Limb (tissue), 2 donors: ENCODE data around the gene SLC19A3.
"Not testable (repeated sequence)": the region's sequence is repeated elsewhere in the genome, so short reads cannot be mapped to it uniquely, and the experiment has no call there.

ENCODE experiments used
- DNase-seq, 2 donors: peaks; one replicate each; pipeline ENCODE4 v3.0.0-alpha.2; 2016; ENCODE audit errors: extremely low spot score in 2 of 2

The SLC19A3 gene

GRCh38 chr2:227717687-227718567, at the start of gene SLC19A3:
Gene SLC19A3 (minus strand): TSS chr2:227718028. CDS start chr2:227702318, 15,710 bp downstream.
- peak; percentile 88 to 91 for DNase-seq

DNA sequence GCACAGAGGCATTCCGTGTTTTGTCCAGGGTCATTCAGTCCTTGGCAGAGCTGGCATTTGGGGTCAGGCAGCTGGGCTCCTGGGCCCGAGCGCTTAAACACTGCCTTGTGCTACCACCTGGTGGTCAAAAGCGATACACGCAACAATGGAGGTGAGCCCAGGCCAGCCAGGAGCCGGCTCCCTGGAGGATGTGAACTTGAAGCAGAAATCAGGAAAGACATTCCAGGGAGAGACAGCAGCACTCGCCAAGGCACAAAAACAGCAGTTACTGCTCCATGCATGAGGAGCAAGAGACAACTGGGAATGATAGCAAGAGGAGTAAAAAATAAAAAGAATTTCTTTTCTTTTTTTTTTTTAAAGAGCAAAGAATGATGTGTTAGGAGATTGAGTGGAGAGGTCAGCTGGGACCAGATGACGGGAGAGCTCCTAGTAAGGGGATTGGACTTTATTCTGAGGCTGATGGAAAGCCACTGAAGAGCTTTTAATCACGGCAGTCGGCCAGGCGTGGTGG, 48.6 kb upstream of the SLC19A3 start:
- DNase-seq = peak; percentile 75 to 81

- no peak for DNase-seq
These were observed 48.1 kb upstream of the SLC19A3 start for GRCh38 chr2:227765788-227766372.

DNA sequence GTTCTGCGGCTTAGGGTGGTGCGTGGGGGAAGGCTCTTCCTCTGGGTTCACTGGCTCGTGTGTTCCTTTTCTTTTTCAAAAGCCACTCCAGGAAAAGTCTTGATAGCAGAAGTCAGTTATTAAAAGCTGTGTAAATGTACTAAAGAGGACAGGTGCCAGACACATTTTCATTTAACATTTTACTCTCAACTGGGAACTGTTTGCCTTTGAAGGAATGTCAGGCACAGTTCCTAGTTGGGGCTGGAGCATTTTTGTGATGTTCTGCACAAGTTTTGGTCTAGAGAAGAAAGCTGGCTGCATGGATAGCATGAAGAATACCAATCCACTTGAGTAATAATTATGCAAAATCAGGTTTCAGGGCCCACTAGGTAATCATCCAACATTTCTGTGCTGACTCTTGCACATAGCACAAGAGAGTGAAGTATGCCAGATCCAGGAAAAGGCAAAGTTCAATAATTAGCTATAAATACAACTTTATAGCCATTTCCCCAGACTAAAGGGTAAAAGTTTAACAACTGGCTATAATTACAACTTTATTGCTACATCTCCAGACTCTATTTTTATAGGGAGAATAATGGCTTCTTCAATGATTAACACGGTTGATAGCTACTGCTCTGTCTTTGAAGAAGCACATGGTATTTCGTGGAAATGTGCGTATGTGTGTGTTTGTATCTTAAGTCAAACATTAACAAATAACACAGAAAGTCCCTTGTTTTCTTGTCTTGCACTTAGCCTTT, 44.1 kb upstream of the SLC19A3 start:
- peak in 1 of 2 donors; percentile 7 for DNase-seq

GRCh38 chr2:227759411-227760118, 41.7 kb upstream of the SLC19A3 start:
- DNase-seq = no peak

DNA sequence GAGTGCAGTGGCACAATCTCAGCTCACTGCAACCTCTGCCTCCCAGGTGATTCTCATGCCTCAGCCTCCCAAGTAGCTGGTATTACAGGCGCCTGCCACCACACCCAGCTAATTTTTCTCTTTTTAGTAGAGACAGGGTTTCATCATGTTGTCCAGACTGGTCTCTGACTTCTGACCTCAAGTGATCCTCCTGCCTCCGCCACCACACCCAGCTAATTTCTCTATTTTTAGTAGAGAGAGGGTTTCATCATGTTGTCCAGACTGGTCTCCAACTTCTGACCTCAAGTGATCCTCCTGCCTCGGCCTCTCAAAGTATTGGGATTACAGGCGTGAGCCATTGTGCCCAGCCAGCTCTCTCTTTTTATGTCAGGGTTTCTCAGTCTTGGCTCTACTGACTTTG, 38.4 kb upstream of the SLC19A3 start:
- DNase-seq = not testable (repeated sequence)

DNA sequence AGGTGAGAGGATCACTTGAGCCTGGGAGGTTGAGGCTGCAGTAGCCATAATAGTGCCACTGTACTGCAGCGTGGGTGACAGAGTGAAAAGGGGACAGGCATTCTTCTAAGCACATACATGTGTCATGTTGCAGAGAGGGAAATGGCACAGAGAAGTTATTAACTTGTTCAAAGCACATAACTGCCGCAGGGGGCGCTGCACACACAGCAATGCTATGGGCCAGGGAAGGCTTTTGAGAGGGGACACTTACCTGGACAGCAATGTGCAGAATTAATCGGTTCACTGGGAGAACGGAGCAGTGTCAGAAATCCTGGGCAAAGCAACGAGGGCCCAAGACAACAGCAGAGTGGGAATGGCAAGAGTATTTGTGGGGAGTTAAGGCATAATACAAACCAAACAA, 30.3 kb upstream of the SLC19A3 start:
- DNase-seq = no peak

- no peak for DNase-seq
These were observed 27.8 kb upstream of the SLC19A3 start, which contains the start of gene SCYGR8 for GRCh38 chr2:227745594-227745993. Gene SCYGR8 (plus strand): TSS chr2:227745894. CDS start chr2:227745894, 0 bp downstream.

DNA sequence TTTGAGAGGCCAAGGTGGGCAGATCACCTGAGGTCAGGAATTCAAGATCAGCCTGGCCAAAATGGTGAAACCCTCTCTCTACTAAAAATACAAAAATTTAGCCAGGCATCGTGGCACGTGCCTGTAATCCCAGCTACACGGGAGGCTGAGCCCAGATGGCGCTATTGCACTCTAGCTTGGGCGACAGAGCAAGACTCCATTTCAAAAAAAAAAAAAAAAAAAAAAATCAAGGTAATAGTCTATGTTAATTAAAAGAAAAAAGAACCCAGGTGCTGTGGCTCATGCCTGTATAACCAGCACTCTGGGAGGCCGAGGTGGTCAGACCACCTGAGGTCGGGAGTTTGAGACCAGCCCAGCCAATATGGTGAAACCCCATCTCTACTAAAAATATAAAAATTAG, 22.9 kb upstream of the SLC19A3 start:
- DNase-seq = not testable (repeated sequence)

DNA sequence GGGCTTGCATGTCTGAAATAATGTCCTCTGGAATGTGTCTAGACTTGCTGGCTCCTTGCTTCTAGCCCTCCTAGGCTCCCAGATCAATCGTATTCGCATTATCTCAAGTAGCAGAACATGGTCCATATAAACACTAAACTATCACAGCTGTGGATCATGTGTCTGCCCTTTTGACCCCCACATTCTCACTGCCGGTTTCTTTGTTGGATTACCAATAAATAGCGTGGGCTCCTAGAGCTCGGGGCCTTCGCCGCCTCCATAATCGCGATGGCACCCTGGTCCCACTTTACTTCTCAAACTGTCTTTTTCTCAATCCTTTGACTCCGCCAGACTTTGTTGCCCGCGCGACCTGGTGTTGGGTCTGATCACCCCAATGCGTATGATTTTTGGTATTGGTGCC, 21.5 kb upstream of the SLC19A3 start:
- DNase-seq = no peak

GRCh38 chr2:227728035-227728434, 10.2 kb upstream of the SLC19A3 start, which contains the start of gene SCYGR7:
Gene SCYGR7 (plus strand): TSS chr2:227728335. CDS start chr2:227728335, 0 bp downstream.
- DNase-seq = no peak

- no peak for DNase-seq
These were observed 6.7 kb upstream of the SLC19A3 start, which contains the start of gene SCYGR6 for GRCh38 chr2:227724394-227725039. Gene SCYGR6 (minus strand): TSS chr2:227724757. CDS start chr2:227724757, 0 bp downstream.

DNA sequence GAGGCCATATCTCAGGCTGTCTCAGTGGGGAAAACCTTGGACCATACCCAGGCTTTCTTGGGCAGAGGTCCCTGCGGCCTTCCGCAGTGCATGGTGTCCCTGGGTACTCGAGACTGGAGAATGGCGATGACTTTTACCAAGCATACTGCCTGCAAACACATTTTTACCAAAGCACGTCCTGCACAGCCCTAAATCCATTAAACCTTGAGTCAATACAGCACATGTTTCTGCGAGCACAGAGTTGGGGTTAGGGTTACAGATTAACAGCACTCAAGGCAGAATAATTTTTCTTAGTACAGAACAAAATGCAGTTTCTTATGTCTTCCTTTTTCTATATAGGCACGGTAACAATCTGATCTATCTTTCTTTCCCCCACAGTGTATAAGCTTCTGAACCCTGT, 5.0 kb upstream of the SLC19A3 start:
- not testable (repeated sequence) for DNase-seq

GRCh38 chr2:227720680-227721079, 2.9 kb upstream of the SLC19A3 start:
- DNase-seq = no peak

- no peak for DNase-seq
These were observed 1.8 kb upstream of the SLC19A3 start for GRCh38 chr2:227719641-227720040.

GRCh38 chr2:227716501-227716900, 1.3 kb downstream of the SLC19A3 start:
- DNase-seq = no peak

GRCh38 chr2:227713291-227713690, 4.5 kb downstream of the SLC19A3 start:
- no peak for DNase-seq

DNA sequence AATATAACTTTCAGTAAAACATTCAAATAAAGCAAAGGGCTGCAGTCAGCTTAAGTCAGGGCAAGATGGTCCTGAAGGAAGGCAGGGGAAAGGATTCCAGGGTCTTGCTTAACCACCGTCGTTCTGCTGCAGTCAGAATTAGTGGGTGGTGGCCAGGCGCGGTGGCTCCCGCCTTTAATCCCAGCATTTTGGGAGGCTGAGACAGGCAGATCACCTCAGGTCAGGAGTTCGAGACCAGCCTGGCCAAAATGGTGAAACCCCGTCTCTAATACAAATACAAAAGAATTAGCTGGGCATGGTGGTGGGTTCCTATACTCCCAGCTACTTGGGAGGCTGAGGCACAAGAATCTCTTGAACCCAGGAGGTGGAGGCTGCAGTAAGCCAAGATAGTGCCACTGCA, 6.8 kb downstream of the SLC19A3 start:
- DNase-seq = no peak

- no peak for DNase-seq
These were observed 10.4 kb downstream of the SLC19A3 start for GRCh38 chr2:227707390-227707789.

DNA sequence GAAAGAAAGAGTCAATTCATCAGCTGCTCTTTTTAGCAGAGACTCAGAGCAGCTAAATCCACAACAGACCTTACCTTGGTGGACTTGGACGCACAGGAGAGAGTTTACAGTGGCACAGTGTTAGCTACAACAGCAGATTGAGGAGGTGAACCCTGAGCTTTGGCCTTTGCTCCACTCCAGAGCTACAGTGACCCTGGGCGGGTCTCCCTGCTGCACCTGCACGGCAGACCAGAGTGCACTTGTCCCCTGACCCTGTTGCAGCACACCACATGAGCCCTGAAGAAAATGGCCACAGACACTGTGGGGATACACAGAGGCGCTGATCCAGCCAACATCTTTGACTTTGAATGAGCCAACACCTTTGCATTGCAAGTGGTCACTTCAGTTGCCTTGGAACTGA, 11.0 kb downstream of the SLC19A3 start:
- DNase-seq = no peak
